Kidney (tissue), 14 donors: ENCODE data around the gene LAPTM5. TPM values are rescaled to one million over a fixed set of nuclear protein-coding genes. Genes with fewer than 3 reads are reported as not detected.

ENCODE experiments used
- DNase-seq, 5 donors: peaks; one replicate each; pipeline ENCODE4 v3.0.0-alpha.2; 2013 to 2020
- FAIRE-seq: peaks from 2 replicates; lab custom pipeline; 2012; peaks lifted over from hg19 to GRCh38; lab: Jason Lieb, UNC
- H3K27ac ChIP-seq, 2 donors: one replicate each; pipeline ENCODE4 v1.7.0; 2013; ENCODE audit warnings: low read depth in 2 of 2, low read length in 2 of 2, inconsistent platforms in 1 of 2
- H3K27me3 ChIP-seq: one replicate; pipeline ENCODE4 v1.7.1; 2013; ENCODE audit warnings: low read length, inconsistent platforms; ENCODE audit not compliant: control insufficient read depth, insufficient read depth
- H3K36me3 ChIP-seq, 3 donors: one replicate each; pipeline versions ENCODE4 v1.7.0 to v1.7.1; 2013; ENCODE audit warnings: low read length in 3 of 3, control low read depth in 1 of 3, inconsistent platforms in 1 of 3; ENCODE audit not compliant: insufficient read depth in 3 of 3, control insufficient read depth in 2 of 3
- H3K4me1 ChIP-seq, 3 donors: one replicate each; pipeline versions ENCODE4 v1.7.0 to v1.7.1; 2013; ENCODE audit warnings: low read length in 3 of 3, inconsistent platforms in 1 of 3, low read depth in 1 of 3; ENCODE audit not compliant: control insufficient read depth in 2 of 3, insufficient read depth in 2 of 3
- H3K4me3 ChIP-seq, 3 donors: one replicate each; pipeline versions ENCODE4 v1.7.0 to v1.8.1; 2013; ENCODE audit warnings: low read length in 3 of 3, control low read depth in 1 of 3, inconsistent platforms in 1 of 3
- H3K9ac ChIP-seq, 3 donors: one replicate each; pipeline versions ENCODE4 v1.7.0 to v1.7.1; 2013; ENCODE audit warnings: low read length in 3 of 3, control low read depth in 1 of 3, inconsistent platforms in 1 of 3
- H3K9me3 ChIP-seq, 3 donors: one replicate each; pipeline versions ENCODE4 v1.7.0 to v1.7.1; 2013; ENCODE audit warnings: low read length in 3 of 3, control low read depth in 1 of 3, inconsistent platforms in 1 of 3; ENCODE audit not compliant: control insufficient read depth in 2 of 3, insufficient read depth in 1 of 3
- intact Hi-C: fragments of 100-400 bp; cut with DNase I; formaldehyde crosslinking; loops from one replicate; pipeline ENCODE4 v1.11.1; 2022
- polyA plus RNA-seq: library from polyadenylated mRNA; stranded (reverse); fragments of 350-450 nt; fragmentation: Illumina TruSeq; extraction: RNeasy Lipid Tissue Mini Kit (QIAGEN cat#74804); gene quantifications from one replicate; pipeline ENCODE4 v1.2.3, GENCODE V29; 2014; ENCODE audit warnings: low read depth, low replicate concordance; ENCODE audit not compliant: insufficient read depth
- total RNA-seq: library from RNA; stranded (reverse); fragmentation: NEBNext Ultra II Directional; extraction: Animal tissue kit (Norgen Biotek cat#: 25700); gene quantifications from one replicate; pipeline ENCODE4 v1.2.1, GENCODE V29; 2021
- TF ChIP-seq, protein P1 (sequence below): IDR thresholded peaks from 3 replicates; pipeline ENCODE4 v1.5.1; 2012; ENCODE audit warnings: mild to moderate bottlenecking, moderate library complexity, borderline replicate concordance; ENCODE audit not compliant: insufficient read depth; ENCODE audit errors: extremely low read depth
- donor health status: control.
- donor health status: control.
- donor health status: control.
- donor health status: control.
- donor health status: control.
- donor health status: DM: yes; HTN: yes; CAD: no.
- donor health status: Normal renal cell carcinoma (clear cell type).

The LAPTM5 gene
- total and polyA plus RNA-seq, 2 donors from 2014 or later: 23.5 to 108 TPM

DNA sequence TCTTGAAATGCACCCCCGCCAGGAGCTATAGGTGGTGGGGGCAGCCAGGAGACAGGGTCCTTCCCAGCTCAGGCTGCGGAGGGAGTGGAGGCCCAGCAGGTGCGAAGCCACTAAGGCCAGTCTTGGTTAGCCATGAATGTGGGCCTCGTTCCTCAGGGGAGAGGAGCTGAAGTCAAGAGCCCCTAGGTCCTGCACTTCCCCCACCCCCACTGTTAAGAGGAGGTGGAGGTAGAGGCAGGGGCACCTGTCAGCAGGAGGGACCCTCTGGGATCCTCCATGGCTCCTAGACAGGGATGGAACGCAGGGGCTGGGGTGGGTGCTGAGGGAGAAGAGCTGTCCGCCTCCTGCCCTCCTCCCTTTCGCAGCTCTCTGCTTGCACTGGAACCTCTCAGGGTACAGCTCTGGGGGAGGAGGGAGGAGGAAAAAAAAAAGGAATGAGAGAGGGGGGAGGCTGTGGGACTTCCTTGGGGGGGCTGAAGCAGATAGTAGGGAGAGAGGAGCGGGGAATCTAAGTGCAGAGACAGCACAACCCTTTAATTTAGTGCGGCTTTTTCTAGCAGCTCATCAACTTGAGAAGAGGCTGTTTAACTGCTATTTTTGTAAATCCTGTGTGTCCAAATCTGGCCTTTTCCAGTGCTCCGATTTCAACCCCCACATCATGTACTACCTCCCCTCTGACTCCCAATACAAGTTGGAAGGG, 71.2 kb downstream of the LAPTM5 start:
- H3K36me3 ChIP-seq: no peaks in the 10 kb centered on the region
- no peaks in the 10 kb centered on the region for H3K4me1 ChIP-seq
- DNase-seq (no peak), FAIRE-seq (no peak)
- peaks cover 10% of the 10 kb centered on the region for H3K27me3 ChIP-seq
- no peak overlapping the region for H3K9ac ChIP-seq
- no peak overlapping the region for H3K27ac ChIP-seq
- TF ChIP-seq, protein P1, sequence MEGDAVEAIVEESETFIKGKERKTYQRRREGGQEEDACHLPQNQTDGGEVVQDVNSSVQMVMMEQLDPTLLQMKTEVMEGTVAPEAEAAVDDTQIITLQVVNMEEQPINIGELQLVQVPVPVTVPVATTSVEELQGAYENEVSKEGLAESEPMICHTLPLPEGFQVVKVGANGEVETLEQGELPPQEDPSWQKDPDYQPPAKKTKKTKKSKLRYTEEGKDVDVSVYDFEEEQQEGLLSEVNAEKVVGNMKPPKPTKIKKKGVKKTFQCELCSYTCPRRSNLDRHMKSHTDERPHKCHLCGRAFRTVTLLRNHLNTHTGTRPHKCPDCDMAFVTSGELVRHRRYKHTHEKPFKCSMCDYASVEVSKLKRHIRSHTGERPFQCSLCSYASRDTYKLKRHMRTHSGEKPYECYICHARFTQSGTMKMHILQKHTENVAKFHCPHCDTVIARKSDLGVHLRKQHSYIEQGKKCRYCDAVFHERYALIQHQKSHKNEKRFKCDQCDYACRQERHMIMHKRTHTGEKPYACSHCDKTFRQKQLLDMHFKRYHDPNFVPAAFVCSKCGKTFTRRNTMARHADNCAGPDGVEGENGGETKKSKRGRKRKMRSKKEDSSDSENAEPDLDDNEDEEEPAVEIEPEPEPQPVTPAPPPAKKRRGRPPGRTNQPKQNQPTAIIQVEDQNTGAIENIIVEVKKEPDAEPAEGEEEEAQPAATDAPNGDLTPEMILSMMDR: no peak
- no peaks in the 10 kb centered on the region for H3K9me3 ChIP-seq
- intact Hi-C loops: no loop called here
- H3K4me3 ChIP-seq: peak overlapping the region in 1 of 3 donors; percentile 53

DNA sequence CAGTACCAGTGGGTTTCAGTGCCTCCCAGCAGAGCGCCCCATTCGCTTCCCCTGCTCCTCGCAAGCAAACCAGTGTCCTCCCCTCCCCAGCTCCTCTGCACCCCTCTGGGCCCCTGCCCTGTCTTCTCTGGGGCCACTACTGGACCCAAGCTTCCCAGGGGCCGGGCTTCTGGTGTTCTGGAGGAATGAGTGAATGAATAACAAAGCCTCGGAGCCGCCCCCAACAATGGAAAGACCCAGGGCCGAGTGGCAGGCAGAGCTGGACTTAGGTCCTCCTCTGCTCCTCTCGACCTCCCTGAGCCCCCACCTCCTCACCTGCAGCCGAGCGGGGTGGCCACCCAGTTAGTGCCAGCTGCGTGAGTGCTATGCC, 71.8 kb downstream of the LAPTM5 start:
- H3K27ac ChIP-seq: peak overlapping the region in 1 of 2 donors; percentile 7
- H3K4me3 ChIP-seq: peak overlapping the region in 1 of 3 donors; percentile 53

DNA sequence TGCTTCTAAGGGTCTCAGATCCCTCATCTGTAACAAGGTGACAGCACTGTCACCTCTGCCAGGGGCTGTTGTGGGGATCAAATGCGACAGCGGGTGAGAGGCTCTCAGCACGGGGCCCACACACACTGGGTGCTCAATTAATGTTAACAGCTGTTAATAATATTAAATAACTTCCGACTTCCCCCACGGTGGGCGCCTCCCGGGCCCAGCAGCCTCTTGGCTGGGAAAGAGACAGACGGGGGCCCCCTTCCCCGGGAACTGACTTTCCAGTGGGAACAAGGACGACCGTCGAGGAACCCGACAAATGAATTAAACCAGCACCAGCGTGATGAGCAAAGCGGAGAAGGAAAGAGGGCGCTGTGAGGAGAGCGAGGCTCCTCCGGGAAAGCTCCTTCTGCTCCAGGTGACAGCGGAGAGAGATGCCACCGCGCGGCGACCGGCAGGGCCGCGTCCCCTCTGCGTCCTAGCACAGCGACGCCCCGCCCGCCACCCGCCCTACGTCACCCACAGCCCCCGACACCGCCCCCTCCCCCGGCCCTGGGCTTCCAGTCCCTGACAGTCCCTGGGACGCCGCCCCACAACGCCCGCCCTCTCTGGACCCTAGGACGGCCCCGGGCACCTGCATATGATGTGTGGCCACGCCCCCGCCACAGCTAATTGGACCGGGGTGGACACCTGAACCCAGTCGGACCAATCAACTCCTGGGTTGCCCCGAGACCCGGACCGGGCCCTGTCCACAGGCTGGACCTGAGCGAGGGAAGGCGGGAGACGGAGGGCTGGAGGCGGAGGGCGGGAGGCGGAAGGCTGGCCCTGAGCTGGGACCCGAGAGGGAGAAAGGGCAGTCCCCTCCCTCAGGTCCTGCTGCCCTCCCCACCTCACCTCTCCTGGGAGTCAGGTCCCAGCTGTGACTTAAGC, 72.4 kb downstream of the LAPTM5 start:
- no peaks in the 10 kb centered on the region for H3K4me1 ChIP-seq
- H3K9ac ChIP-seq: no peak overlapping the region
- H3K27ac ChIP-seq: peak overlapping the region in 1 of 2 donors; percentile 7
- TF ChIP-seq, protein P1: no peak
- FAIRE-seq (no peak), DNase-seq (peak; percentile 92 to 97 (median 95))
- H3K4me3 ChIP-seq: peak overlapping the region in 2 of 3 donors; percentile 14 to 60
- peaks cover 10% of the 10 kb centered on the region for H3K27me3 ChIP-seq
- no peaks in the 10 kb centered on the region for H3K9me3 ChIP-seq
- intact Hi-C loops: no loop called here
- no peaks in the 10 kb centered on the region for H3K36me3 ChIP-seq

More for the DNA sequence above, 71.8 kb downstream of the LAPTM5 start:
- no peaks in the 10 kb centered on the region for H3K9me3 ChIP-seq
- TF ChIP-seq, protein P1: no peak
- intact Hi-C loops: no loop called here
- H3K9ac ChIP-seq: no peak overlapping the region
- FAIRE-seq: no peak
- peaks cover 10% of the 10 kb centered on the region for H3K27me3 ChIP-seq
- DNase-seq: peak in 1 of 5 donors; percentile 55
- H3K36me3 ChIP-seq: no peaks in the 10 kb centered on the region
- H3K4me1 ChIP-seq: no peaks in the 10 kb centered on the region
